WERI-Rb-1 (cell line): ENCODE results near the gene FREM1.
A peak's percentile ranks its signal among the peaks of the same experiment; 100 is the strongest.

ENCODE experiments used
- DNase-seq: peaks from one replicate; pipeline ENCODE4 v3.0.0-alpha.2; 2020
- H3K27ac ChIP-seq: fragments of 250-450 bp; sonication (Bioruptor Pico); 2 replicates; pipeline ENCODE4 v1.5.1; 2020; ENCODE audit warnings: mild to moderate bottlenecking, moderate library complexity
- H3K27me3 ChIP-seq: fragments of 250-450 bp; sonication (Bioruptor Pico); 2 replicates; pipeline ENCODE4 v1.5.1; 2021; ENCODE audit warnings: mild to moderate bottlenecking, low read depth, moderate library complexity; ENCODE audit not compliant: insufficient read depth, severe bottlenecking
- H3K36me3 ChIP-seq: fragments of 250-450 bp; sonication (Bioruptor Pico); 2 replicates; pipeline ENCODE4 v1.5.1; 2020; ENCODE audit warnings: mild to moderate bottlenecking, moderate library complexity
- H3K4me3 ChIP-seq: 2 replicates; pipeline ENCODE4 v1.5.1; 2011; ENCODE audit warnings: low read depth, mild to moderate bottlenecking, control low read depth, low read length
- H3K9me3 ChIP-seq: fragments of 250-450 bp; sonication (Bioruptor Pico); 2 replicates; pipeline ENCODE4 v1.5.1; 2021; ENCODE audit warnings: mild to moderate bottlenecking, moderate library complexity; ENCODE audit not compliant: severe bottlenecking
- CTCF ChIP-seq: IDR thresholded peaks from 2 replicates; pipeline ENCODE4 v1.5.1; 2011; ENCODE audit warnings: low read depth, mild to moderate bottlenecking, control low read depth, inconsistent platforms, low read length

Gene FREM1

GRCh38 chr9:14760060-14760459 lies 150.2 kb downstream of the FREM1 start:
- Histone ChIP-seq H3K9me3 (no peaks in the 10 kb centered on the region), H3K36me3 (no peaks in the 10 kb centered on the region), H3K27ac (no peak overlapping the region), H3K4me3 (no peak overlapping the region), H3K27me3 (no peaks in the 10 kb centered on the region)
- no peak for TF ChIP-seq CTCF
- DNase-seq = no peak

GRCh38 chr9:14756291-14756690 lies 153.9 kb downstream of the FREM1 start:
- no peaks in the 10 kb centered on the region for H3K36me3 ChIP-seq
- no peak overlapping the region for H3K4me3 ChIP-seq
- H3K9me3 ChIP-seq = no peaks in the 10 kb centered on the region
- no peak overlapping the region for H3K27ac ChIP-seq
- H3K27me3 ChIP-seq = no peaks in the 10 kb centered on the region
- no peak for TF ChIP-seq CTCF
- DNase-seq = no peak

GRCh38 chr9:14752871-14753270 lies 157.4 kb downstream of the FREM1 start:
- Histone ChIP-seq H3K27ac (no peak overlapping the region), H3K4me3 (no peak overlapping the region), H3K27me3 (no peaks in the 10 kb centered on the region), H3K9me3 (no peaks in the 10 kb centered on the region), H3K36me3 (no peaks in the 10 kb centered on the region)
- no peak for DNase-seq
- no peak for TF ChIP-seq CTCF

GRCh38 chr9:14752271-14752670 lies 158.0 kb downstream of the FREM1 start:
- Histone ChIP-seq H3K27ac (no peak overlapping the region), H3K4me3 (no peak overlapping the region), H3K27me3 (no peaks in the 10 kb centered on the region), H3K9me3 (no peaks in the 10 kb centered on the region), H3K36me3 (no peaks in the 10 kb centered on the region)
- TF ChIP-seq CTCF = no peak
- DNase-seq = peak; percentile 29

- H3K27ac ChIP-seq = no peak overlapping the region
- DNase-seq = no peak
- no peaks in the 10 kb centered on the region for H3K9me3 ChIP-seq
- no peak overlapping the region for H3K4me3 ChIP-seq
- H3K27me3 ChIP-seq = no peaks in the 10 kb centered on the region
- no peak for TF ChIP-seq CTCF
- no peaks in the 10 kb centered on the region for H3K36me3 ChIP-seq
Observed at GRCh38 chr9:14750821-14751220, 159.4 kb downstream of the FREM1 start.

- no peak for TF ChIP-seq CTCF
- Histone ChIP-seq H3K27ac (no peak overlapping the region), H3K4me3 (no peak overlapping the region), H3K36me3 (no peaks in the 10 kb centered on the region), H3K9me3 (no peaks in the 10 kb centered on the region), H3K27me3 (no peaks in the 10 kb centered on the region)
- DNase-seq = no peak
Observed at GRCh38 chr9:14749741-14750211, 160.5 kb downstream of the FREM1 start.
